GM18511 (cell line): ENCODE results near the gene MAD2L1.
A peak's percentile ranks its signal among the peaks of the same experiment; 100 is the strongest.

Experiments used
- ATAC-seq: cut with Tn5 transposase; IDR thresholded peaks from one replicate; pipeline ENCODE4 v1.9.1; 2021; ENCODE audit warnings: mild to moderate bottlenecking, moderate library complexity; ENCODE audit not compliant: unreplicated experiment

Gene MAD2L1

GRCh38 chr4:120062663-120063195, 3.9 kb downstream of the MAD2L1 start:
- ATAC-seq: no peak

GRCh38 chr4:120059036-120059435, 7.6 kb downstream of the MAD2L1 start:
- no peak for ATAC-seq

- no peak for ATAC-seq
These were observed 9.2 kb downstream of the MAD2L1 start for GRCh38 chr4:120057416-120057815.

GRCh38 chr4:120056246-120056645, 10.4 kb downstream of the MAD2L1 start:
- peak; percentile 41 for ATAC-seq

- ATAC-seq: no peak
These were observed 10.9 kb downstream of the MAD2L1 start for GRCh38 chr4:120055795-120056194.

GRCh38 chr4:120055162-120055561, 11.5 kb downstream of the MAD2L1 start:
- ATAC-seq: no peak

GRCh38 chr4:120053911-120054310, 12.7 kb downstream of the MAD2L1 start:
- ATAC-seq: peak; percentile 57

- no peak for ATAC-seq
These were observed 13.8 kb downstream of the MAD2L1 start for GRCh38 chr4:120052856-120053255.

GRCh38 chr4:120051253-120051652, 15.4 kb downstream of the MAD2L1 start:
- no peak for ATAC-seq

- peak; percentile 96 for ATAC-seq
These were observed 16.7 kb downstream of the MAD2L1 start for GRCh38 chr4:120049732-120050494.

GRCh38 chr4:120043828-120044227, 22.8 kb downstream of the MAD2L1 start:
- no peak for ATAC-seq

GRCh38 chr4:120037411-120037810, 29.2 kb downstream of the MAD2L1 start:
- ATAC-seq: no peak

- ATAC-seq: no peak
These were observed 31.7 kb downstream of the MAD2L1 start for GRCh38 chr4:120034913-120035312.

- ATAC-seq: no peak
These were observed 39.8 kb downstream of the MAD2L1 start for GRCh38 chr4:120026853-120027252.

- no peak for ATAC-seq
These were observed 41.1 kb downstream of the MAD2L1 start for GRCh38 chr4:120025516-120025915.

GRCh38 chr4:120018786-120019185, 47.9 kb downstream of the MAD2L1 start:
- ATAC-seq: no peak

GRCh38 chr4:120017939-120018692, 48.5 kb downstream of the MAD2L1 start:
- ATAC-seq: no peak

- no peak for ATAC-seq
These were observed 54.9 kb downstream of the MAD2L1 start for GRCh38 chr4:120011725-120012124.

- ATAC-seq: no peak
These were observed 56.0 kb downstream of the MAD2L1 start for GRCh38 chr4:120010646-120011045.

- no peak for ATAC-seq
These were observed 56.9 kb downstream of the MAD2L1 start for GRCh38 chr4:120009731-120010130.

GRCh38 chr4:120008957-120009356, 57.7 kb downstream of the MAD2L1 start:
- no peak for ATAC-seq

GRCh38 chr4:120007896-120008436, 58.7 kb downstream of the MAD2L1 start:
- no peak for ATAC-seq
